Inflammatory macrophage treated with lipopolysaccharide for 1 hour (primary cell): Measurements from ENCODE around the gene ANO2.

Experiments used
- DNase-seq, 2 donors: peaks; one replicate each; pipeline ENCODE4 v3.0.0-alpha.2; 2020 to 2022

ANO2 gene

DNA sequence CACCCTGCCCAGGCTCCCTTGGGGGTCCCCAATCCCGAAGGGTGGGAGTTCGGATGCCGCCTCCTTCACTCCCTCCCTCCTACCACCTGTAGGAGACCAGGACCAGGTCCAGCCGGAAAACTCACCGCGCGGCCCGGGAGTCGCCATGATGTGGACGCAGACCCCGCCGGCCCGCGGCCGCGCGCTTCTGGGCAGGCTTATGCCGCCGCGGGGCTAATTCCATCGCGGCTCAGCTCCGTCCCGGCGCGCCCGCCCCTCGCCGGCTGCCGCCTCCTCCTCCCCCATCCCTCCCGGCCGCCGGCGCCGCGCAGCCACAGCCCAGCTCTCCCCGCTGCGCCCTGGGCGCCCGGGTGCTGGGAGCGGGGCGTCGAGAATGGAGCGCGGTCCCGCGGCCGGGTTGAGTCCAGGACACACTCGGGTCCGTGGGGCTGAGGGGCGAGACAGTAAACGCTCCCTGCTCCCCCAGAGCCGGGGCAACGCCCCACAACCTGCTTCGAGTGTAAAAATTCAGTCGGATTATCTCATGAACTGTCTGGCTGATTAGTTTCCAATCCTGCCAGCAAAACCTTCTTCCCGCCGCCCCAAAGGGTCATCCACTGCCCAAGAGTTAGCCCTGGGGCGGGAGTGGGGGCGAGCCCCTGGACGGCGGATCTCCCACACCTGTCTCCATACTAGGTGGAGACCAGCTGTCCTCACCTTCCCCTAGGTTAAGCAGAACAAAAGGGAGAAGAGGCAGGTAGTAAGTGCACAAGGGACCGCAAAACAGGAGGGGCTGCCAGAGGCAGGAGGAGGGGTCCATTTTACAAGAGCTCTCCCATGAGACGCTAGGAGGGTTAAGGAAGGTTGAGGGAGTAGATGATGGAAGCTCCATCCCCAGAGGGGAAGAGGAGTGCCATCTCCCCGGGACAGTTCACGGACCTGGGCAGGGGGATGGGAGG lies at the start of gene ANO2:
ANO2 (minus strand) TSS at position 189 of the 938 bp plus-strand sequence; CDS start at position 147, 42 bp downstream.
- DNase-seq, result no peak

DNA sequence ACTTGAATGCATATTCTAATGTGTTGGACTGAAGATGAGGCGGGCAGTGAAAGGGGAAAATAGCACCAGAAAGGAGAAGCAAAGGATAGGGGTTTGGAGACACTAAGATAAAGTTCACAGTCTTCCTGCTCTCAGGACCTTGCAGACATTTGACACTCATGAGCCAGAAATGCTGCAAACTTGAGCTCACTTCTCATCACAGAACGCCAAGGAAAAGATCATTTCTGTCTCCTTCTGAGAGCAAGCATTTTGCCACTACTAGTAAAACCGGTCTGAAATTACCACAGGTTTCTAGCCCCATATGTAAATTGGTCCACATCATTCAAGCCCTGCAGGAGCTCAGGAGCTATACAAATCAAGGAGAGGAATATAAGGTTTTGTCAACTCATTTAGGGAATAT lies 44.6 kb upstream of the ANO2 start:
- no peak for DNase-seq

DNA sequence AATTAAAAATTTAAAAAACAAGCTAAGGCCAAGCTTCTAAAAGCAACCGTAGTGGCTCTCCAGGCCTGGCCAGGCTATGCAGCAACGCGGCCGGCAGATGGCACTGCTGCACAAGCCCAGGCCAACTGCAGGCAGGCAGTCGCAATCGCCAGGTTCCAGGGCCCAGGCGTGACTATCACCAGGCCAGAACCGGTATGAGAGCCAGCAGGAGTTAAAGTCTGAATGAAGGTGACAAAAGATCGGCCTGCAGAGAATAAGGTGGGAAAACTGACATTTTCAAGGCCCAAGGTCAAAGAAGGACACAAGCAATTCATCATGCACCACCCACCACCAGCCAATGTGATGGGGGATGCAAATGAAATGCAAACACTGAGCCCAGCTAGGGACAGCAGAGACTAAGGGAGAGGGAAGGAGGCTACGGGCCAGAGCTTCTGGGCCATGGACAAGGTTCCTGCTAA lies 43.6 kb upstream of the ANO2 start:
- peak; percentile 43 to 79 for DNase-seq

DNA sequence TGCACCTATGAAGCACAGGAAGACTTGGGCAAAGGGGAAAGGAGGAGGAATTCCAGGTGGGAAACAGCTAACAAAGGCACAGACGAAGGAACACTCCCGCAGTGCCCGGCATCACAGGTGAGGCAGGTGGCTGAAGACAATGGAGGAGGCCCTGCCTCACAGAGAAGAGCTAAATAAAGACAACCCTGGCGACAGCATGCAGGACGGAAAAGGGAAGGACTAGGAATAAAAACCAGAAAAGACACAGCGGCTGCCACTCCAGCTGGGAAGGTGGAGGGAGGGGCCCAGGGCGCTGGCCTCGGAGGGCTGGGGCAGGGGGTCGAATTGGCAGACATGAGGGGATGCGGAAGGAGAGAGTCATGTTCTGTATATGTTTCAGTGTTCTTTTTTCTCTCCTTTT lies 43.0 kb upstream of the ANO2 start:
- DNase-seq, result no peak

DNA sequence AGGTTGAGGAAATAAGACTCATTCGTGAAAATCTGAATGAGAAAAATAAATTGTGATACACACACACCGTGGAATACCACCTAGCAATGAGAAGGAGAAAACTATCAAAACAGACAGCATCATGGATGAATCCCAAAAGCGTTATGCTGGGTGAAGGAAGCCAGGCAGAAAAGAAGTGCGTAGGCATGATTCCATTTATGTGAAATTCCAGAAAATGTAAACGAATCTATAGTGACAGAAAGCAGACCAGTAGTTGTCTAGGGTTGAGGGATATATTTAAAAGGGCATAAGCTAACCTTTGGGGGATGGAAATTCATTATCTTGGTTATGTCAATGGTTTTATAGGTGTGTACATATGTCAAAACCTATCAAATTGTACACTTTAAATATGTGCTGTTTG lies 42.5 kb upstream of the ANO2 start:
- no peak for DNase-seq

DNA sequence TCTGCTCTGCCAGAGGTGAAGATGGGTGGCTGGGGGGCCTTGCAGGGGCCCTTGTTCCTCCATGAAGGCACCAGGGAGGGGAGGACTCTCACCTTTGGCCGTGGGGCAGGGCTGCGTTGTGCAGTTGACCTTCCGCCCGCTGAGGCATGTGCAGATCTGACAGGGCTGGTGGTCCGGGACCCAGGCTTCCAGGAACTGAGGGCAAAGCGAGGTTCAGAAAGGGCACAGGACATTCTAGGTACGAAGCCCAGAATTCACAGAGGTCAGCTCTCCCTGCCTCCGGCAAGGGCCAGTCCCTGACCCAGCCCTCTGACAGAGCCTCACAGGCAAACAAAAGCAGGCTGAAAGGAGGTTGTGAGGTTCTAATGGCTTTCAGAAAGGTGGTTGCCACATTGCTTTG lies 40.4 kb upstream of the ANO2 start:
- DNase-seq, result no peak

DNA sequence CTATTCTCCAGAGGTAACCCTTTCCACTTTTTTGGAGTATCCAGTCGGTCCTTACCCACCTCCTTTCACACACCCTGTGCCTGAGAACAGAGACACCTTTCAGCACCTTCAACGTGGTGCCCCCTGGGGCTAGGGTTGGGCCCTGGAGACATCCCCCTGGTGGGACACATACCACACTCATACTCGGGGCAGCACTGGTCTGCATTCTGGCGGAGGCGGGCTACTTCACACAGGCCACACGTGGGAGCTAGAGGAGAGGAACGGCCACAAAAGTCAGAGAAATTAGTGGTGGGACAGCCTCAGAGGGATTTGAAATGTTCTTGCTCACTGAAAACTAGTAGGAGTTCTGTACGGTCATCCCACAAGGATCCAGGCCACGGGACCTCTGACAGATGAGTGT lies 39.8 kb upstream of the ANO2 start:
- no peak for DNase-seq

DNA sequence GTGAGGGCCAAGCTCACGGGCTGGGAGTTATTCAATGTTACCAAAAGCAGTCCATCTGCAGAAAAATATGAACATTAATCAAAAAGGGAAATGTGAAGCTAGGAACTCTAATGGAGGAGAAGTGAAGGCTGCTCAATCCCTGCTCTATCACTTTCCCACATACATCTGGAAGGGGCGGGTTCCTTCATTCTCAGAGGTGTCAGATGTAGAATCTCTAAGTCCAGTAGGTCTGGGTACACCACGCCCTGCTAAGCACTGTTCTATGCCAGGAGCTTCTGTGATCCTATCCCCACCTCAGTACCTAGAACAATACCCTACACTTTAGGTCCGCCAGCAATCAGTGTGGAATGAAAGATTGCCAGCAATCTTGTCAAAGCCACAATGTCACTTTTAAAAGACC lies 37.0 kb upstream of the ANO2 start:
- DNase-seq, result no peak

DNA sequence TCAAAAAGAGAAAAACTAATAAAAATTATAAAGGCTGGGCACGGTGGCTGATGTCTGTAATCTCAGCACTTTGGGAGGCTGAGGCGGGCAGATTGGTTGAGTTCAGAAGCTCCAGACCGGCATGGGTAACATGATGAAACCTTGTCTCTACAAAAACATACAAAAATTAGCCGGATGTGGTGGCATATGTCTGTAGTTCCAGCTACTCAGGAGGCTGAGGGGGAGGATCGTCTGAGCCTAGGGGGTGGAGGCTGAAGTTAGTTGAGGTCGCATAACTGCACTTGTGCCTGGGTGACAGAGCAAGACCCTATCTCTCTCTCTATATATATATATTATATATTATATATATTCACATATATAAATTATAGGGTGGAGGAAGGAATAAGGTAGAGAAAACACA lies 32.5 kb upstream of the ANO2 start:
- DNase-seq, result no peak

DNA sequence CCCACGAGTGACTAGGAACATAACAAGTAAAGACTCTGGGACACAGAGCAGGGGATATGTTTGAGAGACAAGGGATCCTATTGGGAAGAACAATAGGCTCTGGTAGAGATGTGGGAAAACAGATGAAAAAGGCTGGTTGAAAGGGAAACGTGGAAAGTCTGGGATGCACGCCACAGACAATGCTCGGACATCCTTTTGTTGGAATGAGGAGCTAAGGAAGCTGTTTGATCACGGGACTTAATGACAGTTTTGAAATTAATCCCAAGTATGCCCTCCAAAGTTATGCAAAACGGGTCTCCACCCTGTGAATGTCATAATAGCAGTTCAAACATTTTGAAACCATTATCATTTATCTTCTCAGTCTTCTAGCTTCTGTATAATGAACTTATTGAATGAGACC lies 31.7 kb upstream of the ANO2 start:
- DNase-seq, result no peak

DNA sequence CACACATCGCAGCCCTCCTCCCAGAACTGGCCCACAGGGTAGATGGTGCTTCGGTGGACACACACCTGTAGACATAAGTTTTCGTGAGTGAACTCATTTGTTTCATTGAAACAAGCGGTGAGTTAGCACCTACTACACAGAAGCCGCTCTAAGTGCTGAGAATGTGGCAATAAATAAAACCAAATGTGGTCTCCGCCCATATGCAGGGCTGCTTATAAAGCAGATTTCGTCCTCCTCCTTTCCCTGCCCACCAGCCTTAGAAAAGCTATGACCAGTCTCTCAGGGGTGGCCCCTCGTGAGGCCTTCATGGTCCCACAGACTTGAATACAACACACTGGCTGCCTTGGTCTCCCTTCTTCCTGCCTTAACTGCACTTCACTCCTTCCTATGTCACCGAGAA lies 31.1 kb upstream of the ANO2 start:
- no peak for DNase-seq

DNA sequence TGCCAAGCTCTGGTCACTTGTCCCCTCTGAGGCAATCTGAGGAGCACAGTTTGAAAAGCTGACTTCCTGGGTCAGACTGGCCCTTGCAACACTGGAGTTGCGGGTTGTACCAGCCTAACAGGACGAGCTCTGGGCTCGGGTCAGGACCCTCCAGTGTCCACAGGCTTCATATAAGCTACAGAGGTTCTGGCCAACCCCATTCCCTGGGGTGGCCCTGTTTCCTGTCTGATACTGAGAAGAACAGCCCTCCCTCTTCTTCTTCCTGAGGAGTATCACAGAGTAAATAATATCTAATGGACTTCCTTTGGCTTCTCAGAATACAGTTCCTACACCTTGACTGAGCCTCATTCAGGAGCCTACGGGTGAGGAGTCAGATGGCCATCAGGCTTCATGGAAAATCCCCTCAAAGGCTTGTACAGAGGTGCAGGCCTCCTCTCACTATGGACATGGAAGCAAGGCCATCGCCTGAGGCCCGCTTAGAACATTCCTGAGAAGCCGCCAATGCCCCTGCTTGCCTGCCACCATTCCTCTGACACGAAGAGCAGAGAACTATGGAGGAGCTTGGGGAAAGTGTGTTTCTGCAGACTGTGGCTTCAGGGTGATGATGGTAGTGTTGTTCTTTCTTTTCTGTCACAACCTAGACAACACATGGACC lies 28.5 kb upstream of the ANO2 start:
- DNase-seq, result no peak

DNA sequence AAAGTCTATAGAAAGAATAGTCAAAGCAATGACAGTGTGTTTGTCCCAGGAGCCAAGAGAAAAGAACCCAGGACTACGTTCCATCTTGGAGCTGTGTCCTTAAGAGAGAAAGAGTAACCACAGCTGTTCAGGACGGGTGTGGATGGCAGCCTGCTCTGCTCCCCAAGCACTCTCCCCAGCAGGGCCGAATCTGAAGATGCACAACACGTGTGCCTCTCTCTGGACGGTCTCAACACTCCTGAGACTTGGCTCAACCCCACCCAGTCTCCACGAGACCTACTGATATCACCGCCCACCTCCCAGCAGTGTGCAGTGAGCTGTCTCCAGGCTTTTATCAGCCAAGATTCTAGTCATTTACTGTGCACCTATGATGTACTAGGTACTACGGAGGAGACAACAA lies 27.3 kb upstream of the ANO2 start:
- no peak for DNase-seq

DNA sequence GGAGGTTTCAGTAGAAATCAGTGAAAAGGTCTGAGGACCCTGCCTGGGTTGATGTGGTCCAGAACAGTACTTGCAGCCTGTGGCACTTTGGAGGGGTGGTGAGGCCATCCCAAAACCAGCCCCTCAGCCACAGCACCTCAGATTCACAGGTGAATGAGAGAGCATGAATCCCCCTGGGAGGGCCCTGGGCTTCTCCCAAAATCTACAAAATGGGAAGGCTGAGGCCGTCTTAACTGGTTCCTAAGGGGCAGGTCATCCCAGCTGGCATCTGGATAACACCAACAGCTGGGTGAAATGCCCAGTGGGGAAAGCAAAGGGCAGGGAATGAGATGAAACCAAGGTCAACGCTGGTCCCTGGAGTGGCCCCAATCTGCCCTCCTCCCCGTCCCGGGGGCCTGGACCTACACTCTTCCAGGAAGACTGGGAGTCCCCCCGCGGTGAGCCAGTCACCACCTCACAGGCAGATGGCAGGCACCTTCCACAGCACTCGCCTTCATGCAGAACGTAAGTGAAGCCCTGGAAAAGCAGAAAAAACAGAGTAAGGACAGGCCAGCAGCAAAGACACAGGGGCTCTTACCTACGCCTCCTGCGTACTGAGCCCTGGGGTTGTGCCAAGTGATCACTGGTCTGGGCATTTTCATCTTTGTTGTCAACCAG lies 26.3 kb upstream of the ANO2 start:
- no peak for DNase-seq

DNA sequence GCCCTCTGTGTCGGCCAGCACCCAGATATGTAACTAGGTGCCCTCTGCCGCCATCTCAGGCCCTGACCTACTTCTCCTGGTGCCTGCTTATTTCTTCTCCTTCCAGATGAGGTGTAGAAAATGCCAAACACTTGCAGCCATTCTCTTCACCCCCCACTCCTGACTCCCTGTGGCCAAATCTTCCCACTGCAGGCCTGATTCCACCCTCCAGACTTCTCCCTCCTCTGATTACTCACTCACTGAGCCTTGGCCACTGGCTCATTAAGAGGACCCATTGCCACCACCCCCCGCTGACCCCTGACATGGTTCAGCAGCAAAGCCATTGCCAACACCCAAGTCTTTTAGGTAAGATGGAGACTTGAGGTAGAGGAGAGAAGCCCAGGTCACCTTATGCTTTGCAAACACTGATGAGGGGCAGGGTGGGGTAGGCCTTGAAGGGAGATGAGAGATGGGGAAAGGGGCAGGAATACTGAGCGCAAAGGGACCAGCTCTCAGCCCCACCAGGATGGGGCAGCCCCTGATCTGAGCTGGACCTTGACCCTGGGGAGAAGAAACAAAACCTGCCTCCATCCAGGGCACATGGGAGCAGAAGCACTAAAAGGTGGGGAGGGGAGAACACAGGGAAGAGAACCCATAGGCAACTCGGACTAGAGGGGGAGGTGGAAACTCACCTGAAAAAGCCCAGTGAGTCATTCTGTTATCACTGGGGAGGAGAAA lies 25.1 kb upstream of the ANO2 start:
- DNase-seq, result no peak

DNA sequence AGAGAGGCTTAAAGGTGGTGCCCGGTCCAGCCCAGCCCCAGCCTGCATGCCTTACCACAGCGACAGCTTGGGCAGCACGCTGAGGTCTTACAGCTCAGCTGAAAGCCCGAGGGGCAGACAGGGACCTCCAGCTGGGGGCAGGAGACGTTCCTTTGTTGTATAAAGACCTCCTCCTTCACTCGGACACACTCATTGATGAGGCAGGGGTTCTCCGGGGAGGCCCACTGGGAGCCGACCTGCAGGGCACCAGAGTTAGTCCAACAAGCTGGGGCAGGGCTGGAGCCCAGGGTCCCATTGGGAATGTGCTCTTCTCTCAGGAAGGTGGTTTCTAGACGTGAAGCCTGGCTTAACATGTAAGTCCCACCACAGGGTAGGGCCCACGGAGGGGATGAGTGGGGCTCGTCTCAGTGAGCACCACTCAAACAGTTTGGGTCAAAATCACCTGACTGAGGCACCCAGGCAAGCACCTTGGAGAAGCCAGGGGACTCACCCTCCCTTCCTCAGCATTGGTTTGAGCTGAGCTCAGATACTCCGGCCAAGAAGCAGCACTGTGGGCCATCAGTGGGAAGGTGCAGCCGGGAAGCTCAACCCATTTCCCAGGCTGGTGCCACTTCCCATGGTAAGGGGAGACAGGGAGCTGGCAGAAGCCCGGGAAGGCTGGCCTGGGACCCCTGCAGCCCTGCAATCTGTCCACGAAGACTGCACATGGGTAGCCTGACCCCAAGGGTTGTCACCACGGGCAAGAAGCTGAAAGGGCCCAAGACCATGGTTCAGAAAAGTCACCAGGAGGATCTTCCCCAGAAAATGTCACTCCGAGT lies 24.3 kb upstream of the ANO2 start:
- DNase-seq, result no peak

DNA sequence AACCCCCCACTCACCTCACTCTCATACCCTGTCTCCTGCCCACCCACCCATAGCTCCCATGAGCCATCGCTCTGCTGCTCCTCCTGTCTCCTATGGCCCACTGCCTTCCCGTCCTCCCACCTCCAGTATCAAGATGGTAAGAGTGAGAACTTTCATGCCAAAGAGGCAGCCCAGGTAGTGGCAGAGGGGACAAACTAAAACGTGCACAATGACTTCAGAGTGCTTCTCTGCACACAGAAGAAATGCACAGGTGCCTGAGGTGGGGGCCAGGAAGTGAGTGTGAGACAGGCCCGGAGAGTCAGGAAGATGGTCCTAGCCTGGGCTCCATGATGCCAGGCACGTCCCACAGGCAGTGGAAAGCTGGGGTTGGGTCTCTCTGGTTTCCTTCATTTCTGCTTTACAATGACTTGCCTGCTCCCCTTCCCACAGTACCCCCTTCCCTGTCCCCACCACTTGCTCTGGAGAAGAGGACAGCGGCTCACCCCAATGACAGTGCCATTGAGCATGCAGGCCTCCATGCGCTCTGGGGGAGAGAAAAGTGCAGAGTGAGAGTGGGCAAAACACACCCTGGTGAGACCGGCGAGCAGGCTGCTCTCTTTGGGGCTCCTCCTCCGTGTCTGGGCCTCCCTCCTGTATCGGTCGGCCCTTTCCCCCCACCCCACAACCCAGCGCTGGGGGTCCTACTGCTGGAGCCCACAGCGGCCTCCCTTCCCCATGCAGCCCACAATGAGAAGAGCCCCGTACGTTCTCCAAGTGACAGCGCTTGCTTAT lies 22.8 kb upstream of the ANO2 start:
- DNase-seq, result no peak

DNA sequence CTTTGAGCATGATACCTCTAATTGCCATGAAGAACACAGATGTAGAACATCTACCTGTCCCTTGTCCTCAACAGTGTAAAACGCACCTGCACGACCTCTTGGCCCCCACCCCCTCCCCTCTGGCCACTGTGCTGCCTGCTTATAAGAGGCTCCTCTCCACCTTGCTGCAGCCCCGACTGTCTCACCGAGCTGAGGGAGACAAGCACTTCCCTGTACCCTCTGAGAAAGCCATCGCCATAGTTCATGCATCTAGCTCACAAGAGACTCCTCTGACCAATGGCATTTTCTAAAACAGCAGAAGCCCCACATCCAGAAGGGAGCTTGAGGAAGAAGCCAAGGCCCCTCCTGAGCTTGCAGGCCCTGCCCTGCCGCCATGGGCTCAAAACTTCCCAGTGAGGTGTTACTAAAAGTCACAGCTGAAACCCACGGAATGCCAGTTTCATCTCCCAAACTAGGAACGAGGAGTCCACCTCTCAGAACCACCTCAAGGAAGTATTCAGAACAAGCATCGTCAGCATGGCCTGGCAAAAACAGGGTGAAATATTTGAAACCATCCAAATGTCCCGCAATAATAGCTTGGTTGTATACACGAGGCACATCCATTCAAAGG lies 21.5 kb upstream of the ANO2 start:
- DNase-seq, result no peak

DNA sequence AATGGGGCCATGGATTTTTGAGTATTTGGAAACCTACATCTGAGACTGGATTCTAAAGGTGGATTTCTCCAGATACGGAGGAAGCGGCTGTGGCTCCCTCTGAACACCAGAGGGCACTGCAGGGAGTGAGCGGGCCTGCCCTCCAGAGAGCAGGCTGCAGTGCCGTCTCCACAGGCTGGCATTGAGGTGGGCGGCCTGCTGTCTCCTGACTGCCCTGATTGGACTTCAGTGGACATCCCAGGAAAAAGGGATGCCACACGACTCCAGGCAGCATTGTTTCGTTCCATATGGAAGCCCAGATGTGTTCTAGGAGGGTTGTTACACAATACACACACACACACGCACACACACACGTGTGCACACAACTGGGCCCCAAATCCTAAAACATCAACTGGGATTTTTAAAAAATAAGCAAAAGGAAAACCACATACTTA lies 20.9 kb upstream of the ANO2 start:
- DNase-seq, result peak; percentile 34 to 62
